Inflammatory macrophage treated with lipopolysaccharide for 4 hours (primary cell): ENCODE data around the gene PCNX4.

ENCODE experiments used
- DNase-seq: peaks from one replicate; pipeline ENCODE4 v3.0.0-alpha.2; 2020

Gene PCNX4

DNA sequence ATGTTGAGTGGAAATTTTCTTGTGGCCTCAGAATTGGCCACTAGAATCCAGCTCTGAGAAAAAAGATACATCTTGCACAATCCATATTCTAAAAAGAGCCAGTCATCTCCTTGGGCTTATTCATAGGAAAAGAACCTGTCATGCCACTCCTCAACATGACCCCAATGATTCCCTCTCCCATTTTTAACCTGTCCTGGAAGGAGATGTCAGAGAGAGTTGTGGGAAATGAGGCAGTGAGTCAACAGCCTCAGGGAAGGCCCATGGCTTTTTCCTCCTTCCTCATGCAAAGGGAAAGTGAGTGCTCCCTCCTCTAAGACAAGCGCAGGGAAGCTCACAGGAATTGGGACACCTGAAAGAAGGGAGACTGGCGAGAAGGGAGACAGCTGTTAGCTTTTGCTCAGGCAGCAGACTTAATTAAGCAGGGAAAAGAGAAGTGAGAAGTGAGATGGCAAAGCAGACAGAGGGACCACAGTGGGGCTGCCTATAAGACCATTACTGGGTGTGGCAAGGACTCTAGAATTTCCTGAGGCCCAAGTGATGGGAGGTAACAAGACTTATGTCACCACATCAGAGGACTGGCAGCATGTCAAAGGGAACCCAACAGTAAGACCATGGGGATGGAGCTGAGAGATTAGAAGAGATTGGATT is 83.7 kb downstream of the PCNX4 start:
- no peak for DNase-seq

DNA sequence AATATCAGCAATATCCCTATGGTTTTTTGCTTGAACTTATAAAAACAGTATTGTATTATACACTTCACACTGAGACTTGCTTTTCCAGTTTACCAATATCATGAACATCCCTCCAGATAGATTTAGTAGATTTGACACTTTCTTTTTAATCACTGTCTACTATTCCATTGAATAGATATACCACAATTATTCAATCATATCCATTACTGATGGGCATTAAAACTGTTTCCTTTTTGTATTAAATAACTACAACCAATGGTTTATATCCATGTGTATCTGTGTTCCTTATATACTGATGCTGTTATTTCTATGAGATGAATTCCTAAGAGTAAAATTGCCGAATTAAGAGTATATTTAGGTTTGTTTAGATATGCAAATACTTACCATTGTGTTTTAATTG is 86.4 kb downstream of the PCNX4 start:
- no peak for DNase-seq

DNA sequence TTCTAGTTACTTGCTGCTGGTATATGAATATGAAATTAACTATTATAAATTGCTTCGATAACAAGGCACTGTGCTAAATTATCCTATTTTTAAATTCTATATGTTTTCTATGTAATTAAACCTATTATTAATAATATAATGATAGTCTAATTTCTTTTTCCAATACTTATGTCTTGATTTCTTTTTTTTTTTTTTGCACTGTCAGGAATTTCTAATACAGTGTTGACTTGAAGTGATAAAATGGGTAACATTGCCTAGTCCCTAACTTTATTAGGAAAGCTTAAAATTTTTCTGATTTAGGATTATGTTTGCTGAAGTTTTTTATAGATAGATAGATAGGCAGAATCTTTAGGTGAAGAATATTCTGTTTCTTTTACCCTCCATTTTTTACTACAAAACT is 87.1 kb downstream of the PCNX4 start:
- DNase-seq, result no peak

DNA sequence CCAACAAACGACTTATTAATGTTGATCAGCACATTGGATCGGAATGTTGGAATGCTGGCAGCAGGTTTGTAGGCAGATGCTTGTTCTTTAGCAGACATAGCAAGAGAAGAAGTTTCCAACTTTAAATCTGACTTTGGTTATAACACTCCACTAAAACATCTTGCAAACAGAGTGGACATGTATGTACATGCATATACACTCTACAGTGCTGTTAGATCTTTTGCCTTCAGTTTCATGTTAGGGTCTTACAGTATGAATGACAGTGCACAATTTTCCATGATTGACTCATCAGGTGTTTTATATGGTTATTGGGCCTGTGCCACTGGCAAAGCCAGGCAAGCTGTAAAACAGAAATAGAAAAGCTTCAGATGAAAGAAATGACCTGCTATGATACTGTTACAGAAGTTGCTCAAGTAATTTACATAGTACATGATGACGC is 87.7 kb downstream of the PCNX4 start:
- DNase-seq, result no peak

DNA sequence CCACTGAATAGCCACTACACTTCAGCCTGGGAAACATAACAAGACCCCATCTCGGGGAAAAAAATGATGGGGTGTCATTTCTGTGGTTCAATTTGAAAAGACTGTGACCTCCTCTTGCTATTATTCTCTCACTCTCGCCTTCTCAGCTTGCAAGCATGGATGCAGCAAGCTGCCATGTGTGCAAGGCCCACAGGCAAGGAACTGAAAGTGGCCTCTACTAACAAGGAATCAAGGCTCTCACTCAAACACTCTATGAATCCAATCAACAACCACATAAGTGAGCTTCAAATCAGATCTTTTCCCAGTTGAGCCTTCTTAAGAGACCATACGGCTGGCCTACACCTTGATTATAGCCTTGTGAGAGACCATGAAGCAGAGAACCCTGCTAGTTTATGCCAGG is 91.4 kb downstream of the PCNX4 start:
- DNase-seq, result peak; percentile 24

DNA sequence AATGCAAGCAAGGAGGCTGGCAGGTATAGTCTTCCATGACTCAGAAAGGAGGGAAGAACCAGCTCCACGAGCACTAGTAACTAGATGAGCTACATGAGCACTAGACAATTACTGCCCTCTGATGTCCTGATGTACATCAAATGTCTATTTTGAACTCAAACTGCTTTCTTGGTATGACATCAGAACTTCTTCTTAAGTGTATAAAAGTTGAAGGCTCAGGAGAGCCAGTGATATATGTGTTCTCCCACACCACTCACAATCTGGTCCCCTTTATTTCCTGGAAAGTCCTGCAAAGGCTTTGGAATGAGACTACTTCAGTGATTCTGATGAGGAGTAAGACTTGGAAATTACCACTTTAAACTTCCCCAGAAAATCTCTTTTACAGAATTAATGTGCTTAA is 92.0 kb downstream of the PCNX4 start:
- peak; percentile 12 for DNase-seq

DNA sequence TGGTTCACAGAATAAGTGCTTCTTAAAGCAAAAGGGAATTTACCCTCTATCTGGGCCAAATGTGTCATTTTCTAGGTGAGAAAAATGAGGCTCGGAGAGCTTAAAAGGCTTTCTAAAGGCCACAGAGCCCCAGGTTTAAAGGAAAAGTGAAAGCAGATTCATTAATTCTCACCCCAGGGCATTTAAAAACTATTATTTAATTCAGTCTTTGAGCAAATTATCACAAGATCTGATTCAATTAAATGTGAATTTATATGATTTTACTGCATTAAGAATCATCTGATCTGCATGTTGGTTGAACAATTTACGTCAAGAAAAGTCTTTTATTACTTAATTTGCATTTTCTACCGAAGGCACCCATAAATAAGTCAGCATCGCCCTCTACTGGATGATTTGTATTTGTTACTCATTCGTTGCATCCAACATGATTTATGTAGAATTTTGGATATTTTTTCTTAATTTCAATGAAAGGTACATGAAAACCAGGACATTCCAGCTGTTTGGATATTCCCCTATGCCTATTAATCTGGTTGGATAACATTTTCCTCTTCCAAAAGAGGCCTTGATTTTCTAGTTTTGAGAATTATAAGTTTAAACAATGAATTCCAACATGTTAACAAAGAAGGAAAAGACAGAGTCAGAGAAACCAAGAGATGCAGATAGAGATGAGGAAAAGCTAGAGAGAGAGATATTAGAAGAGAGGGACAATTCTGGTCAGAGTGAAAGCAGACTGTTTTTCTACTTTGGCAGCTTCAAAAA is 92.6 kb downstream of the PCNX4 start:
- peak; percentile 76 for DNase-seq

DNA sequence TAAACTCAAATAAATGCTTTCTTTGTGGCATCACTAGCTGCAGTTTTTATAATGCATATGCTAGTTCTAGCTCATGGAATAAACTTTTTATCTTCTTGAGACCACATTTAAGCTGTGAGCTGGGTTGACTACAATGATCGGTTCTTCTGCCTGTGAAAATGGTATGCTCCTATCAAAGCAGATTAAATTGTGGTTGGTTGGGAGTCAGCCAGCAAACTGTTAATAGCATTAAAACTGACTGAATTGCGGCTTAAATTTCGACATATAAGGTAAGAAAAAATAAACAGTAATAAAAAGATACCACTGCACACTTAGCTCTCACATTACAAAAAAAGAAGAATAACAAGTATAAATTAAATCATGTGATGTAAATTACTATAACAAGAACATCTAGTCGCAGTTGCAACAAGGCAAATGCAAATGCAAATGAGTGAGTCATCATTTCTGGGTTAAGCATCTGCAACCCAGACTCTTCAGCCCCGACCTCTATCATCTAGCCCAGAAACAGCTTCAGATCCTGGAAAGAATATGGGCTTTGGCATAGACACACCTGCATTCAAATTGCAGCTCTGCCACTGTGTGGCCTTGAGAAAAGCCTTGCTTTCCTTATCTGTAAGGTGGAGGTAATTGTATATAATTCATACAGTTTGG is 93.3 kb downstream of the PCNX4 start:
- DNase-seq, result no peak

DNA sequence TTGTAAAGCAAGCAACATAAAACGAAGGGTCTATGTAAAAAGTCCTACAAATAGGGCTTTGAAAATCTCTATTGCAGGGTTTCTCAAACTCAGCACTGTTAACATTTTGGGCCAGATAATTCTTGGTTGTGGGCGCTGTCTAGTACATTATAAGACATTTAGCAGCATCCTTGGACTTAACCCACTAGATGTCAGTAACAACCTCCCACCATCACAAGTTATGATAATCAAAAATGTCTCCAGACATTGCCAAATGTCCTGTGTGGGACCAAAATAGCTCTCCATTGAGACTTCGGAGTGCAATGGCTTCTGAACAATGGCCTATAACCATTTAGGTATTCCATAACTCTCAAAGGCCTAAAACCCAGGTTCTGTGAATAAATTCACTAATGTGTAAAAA is 96.4 kb downstream of the PCNX4 start:
- DNase-seq, result no peak

DNA sequence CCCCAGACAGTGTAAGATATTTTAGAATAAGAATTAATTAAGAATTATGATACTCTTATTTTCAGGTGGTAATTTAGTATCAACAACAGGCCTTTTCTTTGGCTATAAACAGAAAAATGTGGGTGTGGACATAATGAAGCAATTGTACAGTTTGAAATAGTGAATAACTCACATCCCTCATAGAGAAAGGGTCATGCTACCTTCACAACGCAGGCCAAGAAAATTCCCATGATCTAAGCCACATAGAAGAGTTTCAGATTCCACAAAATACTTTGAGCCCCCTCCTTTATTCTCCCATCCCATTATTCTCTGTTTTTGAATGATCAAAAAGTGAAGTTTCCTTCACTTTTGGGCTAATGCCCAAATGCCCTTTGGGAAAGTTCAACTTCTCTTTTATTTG is 97.0 kb downstream of the PCNX4 start:
- DNase-seq, result no peak

DNA sequence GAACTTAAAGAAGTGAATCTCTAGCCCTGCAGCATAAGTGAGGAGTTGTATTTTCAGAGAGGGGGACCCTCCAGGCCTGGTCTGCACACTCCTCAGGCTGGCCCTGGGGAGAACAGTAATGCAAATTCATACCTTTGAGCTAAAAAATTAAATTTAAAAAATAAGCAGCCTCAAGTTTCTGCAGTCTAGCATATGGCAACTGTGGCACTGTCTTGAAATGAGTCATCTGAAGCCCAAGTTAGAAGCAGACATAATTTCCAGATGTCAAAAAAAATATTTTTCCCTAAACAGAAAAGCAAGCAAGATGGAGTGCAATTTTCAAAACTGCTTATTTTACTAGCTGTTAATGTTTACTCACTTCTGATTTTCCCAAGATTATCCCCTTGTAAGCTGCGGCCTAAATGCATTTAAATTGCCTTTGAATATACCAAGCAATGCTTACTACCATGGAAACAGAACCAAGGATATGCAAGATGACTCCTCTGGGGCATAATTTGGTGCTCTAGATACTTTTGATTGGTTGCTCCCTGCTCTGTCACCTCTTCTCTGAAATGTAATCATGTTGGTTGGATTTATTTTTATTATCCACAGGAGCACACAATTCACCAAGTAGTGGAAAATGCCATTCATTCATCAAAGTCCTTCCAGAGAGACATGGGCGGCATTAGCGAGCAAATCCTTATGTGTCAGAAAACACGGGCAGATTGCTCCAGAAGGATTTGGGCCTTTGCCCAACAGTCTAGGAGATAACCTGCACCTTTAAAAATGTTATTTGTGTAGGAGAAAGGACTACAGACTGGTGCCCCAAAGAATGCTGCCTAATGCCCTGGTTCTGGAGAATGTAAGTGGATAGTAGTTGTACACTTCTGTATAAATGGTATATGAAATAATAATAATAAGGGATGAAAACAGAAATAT is 98.5 kb downstream of the PCNX4 start:
- DNase-seq, result no peak

DNA sequence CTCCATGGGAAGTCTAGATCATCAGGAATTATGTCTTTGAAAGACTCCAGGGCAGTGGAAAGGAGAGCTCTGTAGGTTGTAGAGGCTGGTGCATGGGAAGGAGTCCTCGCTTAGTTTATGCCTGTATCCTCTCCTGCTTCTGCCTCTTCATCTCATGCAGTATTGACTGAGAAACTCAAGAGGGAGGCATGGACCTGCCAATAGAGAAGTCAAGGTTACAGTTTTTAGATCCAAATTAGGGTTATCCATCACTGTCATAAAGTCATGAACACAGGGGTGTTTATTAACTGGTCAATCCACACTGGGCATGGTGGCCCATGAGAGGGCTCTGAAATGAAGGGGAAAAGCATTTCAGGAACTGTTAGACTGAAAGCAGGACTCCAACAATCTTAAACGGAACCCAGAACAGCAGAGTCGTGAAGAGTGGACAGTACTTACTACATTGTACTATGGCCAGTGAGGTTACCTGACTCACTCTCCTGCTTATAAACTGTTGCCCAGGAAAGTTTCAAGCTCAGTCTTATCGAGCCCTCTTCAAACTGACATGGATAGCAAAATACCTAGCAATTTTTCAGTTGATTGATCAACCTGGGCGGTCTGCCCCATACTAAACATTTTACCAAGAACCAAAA is 103.6 kb downstream of the PCNX4 start:
- DNase-seq, result no peak

DNA sequence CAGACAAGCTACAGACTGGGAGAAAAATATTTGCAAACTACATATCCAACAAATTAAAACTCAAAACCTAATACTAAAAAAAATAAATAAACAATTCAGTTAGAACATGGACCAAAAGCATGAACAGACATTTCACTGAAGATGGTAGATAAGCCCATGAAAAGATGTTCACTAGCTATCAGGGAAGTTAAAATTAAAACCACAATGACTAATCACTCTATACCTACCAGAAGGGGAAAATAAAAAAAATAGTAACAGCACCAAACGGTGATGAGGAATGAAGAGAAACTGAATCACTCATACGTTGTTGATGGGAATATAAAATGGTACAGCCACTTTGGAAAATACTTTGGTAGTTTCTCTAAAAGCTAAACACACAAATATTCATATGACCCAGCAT is 104.6 kb downstream of the PCNX4 start:
- DNase-seq, result no peak

DNA sequence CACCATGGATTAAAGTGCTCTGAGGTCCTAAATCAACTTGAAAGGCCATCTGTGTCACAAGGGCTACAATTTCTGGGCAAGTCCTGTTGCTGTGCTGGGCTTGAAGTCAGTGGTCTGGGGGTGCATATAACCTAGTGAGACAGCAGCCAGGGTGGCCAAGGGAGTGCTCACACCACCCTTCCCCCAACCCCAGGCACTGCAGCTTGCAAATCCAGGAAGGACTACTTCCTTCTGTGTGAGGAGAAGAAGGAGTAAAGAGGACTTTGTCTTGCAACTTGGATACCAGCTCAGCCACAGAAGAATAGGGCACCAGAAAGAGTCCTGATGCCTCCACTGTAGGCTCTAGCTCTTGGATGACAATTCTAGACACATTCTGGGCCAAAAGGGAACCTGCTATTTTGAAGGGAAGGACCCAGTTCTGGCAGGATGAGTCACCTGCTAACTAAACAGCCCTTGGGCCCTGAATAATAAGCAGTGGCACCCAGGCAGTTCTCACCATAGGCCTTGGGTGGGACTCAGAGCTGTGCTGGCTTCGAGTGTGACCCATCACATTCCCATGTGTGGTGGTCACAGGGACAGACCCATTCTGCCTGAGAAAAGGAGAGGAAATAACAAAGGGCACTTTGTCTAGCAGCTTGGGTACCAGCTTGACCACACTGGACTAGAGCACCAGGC is 106.0 kb downstream of the PCNX4 start:
- peak; percentile 19 for DNase-seq

DNA sequence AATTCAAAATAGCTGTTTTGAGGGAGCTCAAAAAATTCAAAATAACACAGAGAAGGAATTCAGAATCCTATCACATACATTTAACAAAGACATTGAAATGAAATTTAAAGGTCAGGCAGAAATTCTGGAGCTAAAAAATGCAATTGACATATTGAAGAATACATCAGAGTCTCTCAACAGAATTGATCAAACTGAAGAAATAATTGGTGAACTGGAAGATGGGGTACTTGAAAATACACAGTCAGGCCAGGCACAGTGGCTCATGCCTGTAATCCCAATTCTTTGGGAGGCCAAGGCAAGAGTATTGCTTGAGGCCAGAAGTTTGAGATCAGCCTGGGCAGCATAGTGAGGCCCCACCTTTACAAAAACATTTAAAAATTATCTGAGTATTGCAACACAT is 107.6 kb downstream of the PCNX4 start:
- DNase-seq, result no peak

DNA sequence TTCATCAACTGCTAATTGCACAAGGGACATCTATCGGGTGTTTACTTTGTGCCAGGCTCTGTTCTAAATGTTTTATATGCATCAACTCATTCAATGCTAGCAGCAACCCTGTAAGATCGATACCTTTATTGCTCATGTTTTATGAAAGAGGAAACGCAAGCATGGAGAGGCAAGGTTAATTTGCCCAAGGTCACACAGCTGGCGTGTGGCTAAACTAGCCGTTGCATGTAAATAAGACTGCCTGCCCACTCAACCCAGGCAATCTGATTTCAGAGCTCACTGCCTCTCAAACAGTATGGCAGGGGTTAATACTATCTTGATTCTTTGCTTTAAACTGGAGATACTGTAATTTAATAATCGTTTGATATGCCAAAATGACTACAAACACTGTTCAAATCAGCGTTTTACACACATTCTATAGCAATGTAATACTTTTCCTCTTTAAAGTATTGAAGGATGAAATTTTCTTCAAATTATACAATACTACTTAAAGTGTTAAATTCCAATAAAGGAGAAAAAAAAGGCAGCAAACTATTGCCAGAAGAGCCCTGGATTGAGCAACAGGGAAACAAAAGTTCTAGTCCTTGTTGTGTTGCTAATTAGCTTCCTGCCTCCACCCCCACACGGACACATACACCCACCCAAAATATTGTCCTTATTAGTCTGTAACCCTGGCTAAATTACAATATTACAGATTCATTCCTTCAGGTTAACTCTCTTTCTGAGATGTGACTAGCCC is 112.5 kb downstream of the PCNX4 start:
- DNase-seq, result no peak

DNA sequence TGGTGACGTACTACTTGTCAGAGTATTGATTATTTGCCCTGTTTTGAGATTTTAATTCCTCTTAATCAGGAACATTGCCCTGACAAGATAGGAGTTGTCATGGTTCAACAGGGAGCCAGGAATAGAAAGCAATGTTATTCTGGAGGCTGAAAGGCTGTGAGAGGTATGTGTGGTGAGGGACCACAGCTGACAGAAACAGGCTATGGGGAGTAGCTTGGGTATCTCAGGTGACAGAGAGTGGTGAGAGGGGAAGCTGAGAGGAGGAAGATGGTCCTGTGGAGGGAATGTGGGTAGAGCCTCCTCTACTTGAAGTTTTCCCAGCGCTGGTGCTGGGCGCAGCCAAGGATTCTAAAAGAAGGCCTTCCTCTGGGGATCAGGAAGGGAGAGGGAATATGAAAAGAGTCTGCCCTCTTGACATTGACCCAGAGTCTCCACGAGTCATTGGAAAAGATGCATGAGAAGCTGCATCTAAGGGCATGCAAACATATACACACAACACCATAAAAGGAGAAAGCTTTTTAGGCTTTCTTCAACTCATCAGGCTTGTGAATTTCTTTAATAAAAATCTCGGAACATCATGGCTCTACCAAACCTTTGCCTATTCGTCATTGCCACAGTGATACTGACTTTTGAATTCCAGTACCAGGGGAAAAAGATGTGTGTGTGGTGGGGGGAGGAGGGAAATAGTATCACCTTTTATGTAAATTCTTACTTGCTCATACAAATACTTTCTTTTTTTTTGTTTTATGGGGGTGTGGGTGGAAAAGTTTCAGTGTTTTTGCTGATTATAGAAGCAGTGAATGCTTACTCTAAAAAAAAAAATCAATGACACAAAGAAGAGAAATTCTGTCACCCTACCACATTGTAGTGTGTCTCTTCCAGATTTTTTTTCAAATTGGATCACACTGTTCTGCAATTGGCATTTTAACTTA is 113.4 kb downstream of the PCNX4 start:
- no peak for DNase-seq

DNA sequence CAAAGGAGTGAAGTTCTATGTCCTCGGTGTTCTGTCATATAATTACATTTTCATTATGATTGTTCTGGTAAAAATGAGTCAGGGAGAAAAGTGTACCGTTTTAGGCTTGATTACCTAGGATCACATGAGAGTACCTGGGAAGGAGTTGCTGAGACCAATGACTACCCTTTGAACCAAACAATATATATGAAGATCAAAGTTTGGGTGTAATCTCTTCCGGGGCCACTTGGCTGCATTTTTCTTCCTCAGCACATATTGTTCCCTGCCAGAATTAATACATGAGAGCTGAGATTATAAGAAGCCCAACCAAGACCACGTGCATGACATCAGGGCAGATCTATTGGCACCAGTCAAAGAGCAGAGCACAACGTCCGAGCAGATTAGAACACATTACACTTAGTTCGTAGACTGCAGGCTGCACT is 114.5 kb downstream of the PCNX4 start:
- DNase-seq, result no peak

DNA sequence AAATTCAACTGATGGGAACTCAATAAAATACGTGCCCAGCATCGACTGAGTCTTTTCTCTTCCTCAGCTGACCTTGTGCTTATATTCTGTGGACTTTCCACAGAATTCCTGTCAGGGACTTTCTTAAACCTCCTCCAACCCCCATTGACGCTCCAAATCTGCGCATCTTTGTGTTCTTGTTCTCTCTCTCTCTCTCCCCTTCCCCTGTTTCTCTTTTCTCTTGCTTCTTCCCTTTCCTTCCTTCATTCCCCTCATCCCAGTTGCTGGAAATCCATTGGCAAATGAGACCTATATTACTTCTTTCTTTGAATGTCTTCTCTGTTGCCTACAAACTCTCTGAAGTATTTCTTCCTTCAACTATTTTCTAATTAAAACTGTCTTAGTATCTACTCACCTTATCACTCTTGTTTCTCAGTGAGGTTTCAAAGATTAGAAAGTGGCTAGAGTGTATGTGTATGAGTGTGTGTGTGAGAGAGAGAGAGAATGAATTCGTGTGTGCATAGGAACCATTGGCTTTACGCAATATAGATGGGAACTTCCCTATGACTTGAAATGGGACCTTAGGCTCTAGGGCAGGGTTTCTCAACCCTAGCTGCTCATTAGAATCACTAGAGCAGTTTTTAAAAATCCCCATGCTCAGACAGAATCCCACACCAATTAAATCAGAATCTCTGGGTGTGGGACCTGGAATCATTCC is 115.3 kb downstream of the PCNX4 start:
- peak; percentile 80 for DNase-seq
